GM20000 (cell line): Measurements from ENCODE around the gene PDE6G.

ENCODE experiments used
- DNase-seq: peaks from one replicate; pipeline ENCODE4 v3.0.0; 2012; ENCODE audit warnings: low spot score
- CTCF ChIP-seq: IDR thresholded peaks from 2 replicates; pipeline ENCODE4 v1.5.1; 2012; ENCODE audit warnings: mild to moderate bottlenecking, control low read depth; ENCODE audit errors: extremely low read depth, missing control alignments

The PDE6G gene

GRCh38 chr17:81693509-81694210 is 37.3 kb upstream of the PDE6G start:
- no peak for TF ChIP-seq CTCF
- no peak for DNase-seq

GRCh38 chr17:81691608-81692007 is 35.3 kb upstream of the PDE6G start:
- no peak for DNase-seq

GRCh38 chr17:81691196-81691595 is 34.9 kb upstream of the PDE6G start:
- no peak for TF ChIP-seq CTCF

More at GRCh38 chr17:81691608-81692007, 35.3 kb upstream of the PDE6G start:
- no peak for TF ChIP-seq CTCF

GRCh38 chr17:81690549-81690948 is 34.2 kb upstream of the PDE6G start:
- no peak for DNase-seq
- no peak for TF ChIP-seq CTCF

More at GRCh38 chr17:81691196-81691595, 34.9 kb upstream of the PDE6G start:
- DNase-seq: no peak

GRCh38 chr17:81690066-81690465 is 33.7 kb upstream of the PDE6G start:
- DNase-seq: no peak
- no peak for TF ChIP-seq CTCF

GRCh38 chr17:81688616-81689015 is 32.3 kb upstream of the PDE6G start:
- no peak for DNase-seq
- TF ChIP-seq CTCF: no peak

- no peak for TF ChIP-seq CTCF
- DNase-seq: no peak
Observed at GRCh38 chr17:81687770-81688541, 31.6 kb upstream of the PDE6G start.
